B cell (primary cell): ENCODE results near the gene STX18. TPM values are rescaled to one million over a fixed set of nuclear protein-coding genes. Genes with fewer than 3 reads are reported as not detected.

Experiments used
- ATAC-seq: fragments of 200-7000 bp; cut with Tn5 transposase; one replicate; pipeline ENCODE4 v1.10.0; 2021; ENCODE audit warnings: low read depth, mild to moderate bottlenecking, moderate number of reproducible peaks, moderate library complexity
- CTCF ChIA-PET: fragments of 350-600 bp; sonication (Branson Sonifier 250); formaldehyde crosslinking; loops from one replicate; lab custom pipeline; 2021; ENCODE audit warnings: antibody characterized with exemption, inconsistent platforms; lab: Charles Lee
- POLR2A ChIA-PET: fragments of 350-600 bp; sonication (Branson Sonifier 250); formaldehyde crosslinking; loops from one replicate; lab custom pipeline; 2021; ENCODE audit warnings: antibody characterized with exemption; lab: Charles Lee
- DNase-seq: peaks from one replicate; pipeline ENCODE4 v3.0.0; 2013
- H2AFZ ChIP-seq: 2 replicates; pipeline ENCODE4 v1.6.1; 2012; ENCODE audit warnings: mild to moderate bottlenecking, low read depth, low read length; ENCODE audit not compliant: insufficient read depth, poor library complexity, severe bottlenecking
- H3K27ac ChIP-seq, 2 donors: 1 replicate in 1 of 2; 2 replicates in 1 of 2; pipeline ENCODE4 v1.5.1; 2012 to 2013; ENCODE audit warnings: low read length in 2 of 2, mild to moderate bottlenecking in 2 of 2, moderate library complexity in 1 of 2
- H3K27me3 ChIP-seq, 4 experiments: fragments of 200-600 bp in 1 of 4; sonication (generic) in 1 of 4; replicated peaks in 1 of 4; 1 replicate in 2 of 4; 2 replicates in 2 of 4; pipeline versions ENCODE4 v1.6.1 to v1.7.0; 2013 to 2016; ENCODE audit warnings: low read length in 3 of 4, mild to moderate bottlenecking in 2 of 4, mixed read lengths in 1 of 4, moderate library complexity in 1 of 4; ENCODE audit not compliant: insufficient read depth in 4 of 4, control insufficient read depth in 3 of 4; ENCODE audit errors: control extremely low read depth in 1 of 4
- H3K36me3 ChIP-seq, 2 experiments: replicated peaks in 1 of 2; 1 replicate in 1 of 2; 2 replicates in 1 of 2; pipeline versions ENCODE4 v1.6.1 to v1.7.1; 2013; ENCODE audit warnings: low read length in 1 of 2; ENCODE audit not compliant: insufficient read depth in 2 of 2, control insufficient read depth in 1 of 2; ENCODE audit errors: control extremely low read depth in 1 of 2, extremely low read depth in 1 of 2
- H3K4me1 ChIP-seq, 2 donors: fragments of 200-600 bp in 1 of 2; sonication (generic) in 1 of 2; 1 replicate in 1 of 2; 2 replicates in 1 of 2; pipeline versions ENCODE4 v1.5.1 to v1.6.1; 2013 to 2017; ENCODE audit warnings: low read length in 2 of 2; ENCODE audit not compliant: control insufficient read depth in 2 of 2, insufficient read depth in 2 of 2
- H3K4me2 ChIP-seq: replicated peaks from 2 replicates; pipeline ENCODE3; 2012; ENCODE audit warnings: mild to moderate bottlenecking, low read depth, low read length; ENCODE audit not compliant: poor library complexity, severe bottlenecking
- H3K4me3 ChIP-seq, 5 experiments: fragments of 200-600 bp in 1 of 5; sonication (generic) in 1 of 5; 1 replicate in 3 of 5; 2 replicates in 2 of 5; pipeline versions ENCODE4 v1.5.1 to v1.7.0; 2011 to 2016; ENCODE audit warnings: low read length in 4 of 5, mild to moderate bottlenecking in 4 of 5, low read depth in 2 of 5, control low read depth in 1 of 5, moderate library complexity in 1 of 5; ENCODE audit not compliant: insufficient read depth in 1 of 5; ENCODE audit errors: control extremely low read depth in 1 of 5, extremely low read depth in 1 of 5
- H3K79me2 ChIP-seq: fragments of 200-600 bp; sonication (generic); one replicate; pipeline ENCODE4 v1.6.0; 2016; ENCODE audit warnings: low read length; ENCODE audit not compliant: control insufficient read depth, insufficient read depth
- H3K9ac ChIP-seq: fragments of 200-600 bp; sonication (generic); 2 replicates; pipeline ENCODE4 v1.6.1; 2017; ENCODE audit warnings: mild to moderate bottlenecking, low read length, moderate library complexity
- H3K9me3 ChIP-seq, 3 donors: one replicate each; pipeline versions ENCODE4 v1.6.1 to v1.7.1; 2013; ENCODE audit warnings: low read length in 2 of 3; ENCODE audit not compliant: control insufficient read depth in 2 of 3, insufficient read depth in 1 of 3; ENCODE audit errors: control extremely low read depth in 1 of 3
- H4K20me1 ChIP-seq: 2 replicates; pipeline ENCODE4 v1.6.0; 2012; ENCODE audit warnings: mild to moderate bottlenecking, low read length; ENCODE audit not compliant: insufficient read depth, control insufficient read depth, poor library complexity, severe bottlenecking
- H3K27ac Mint-ChIP-seq: one replicate; pipeline ENCODE4 v1.8.0; 2021; ENCODE audit warnings: mixed read lengths
- H3K27me3 Mint-ChIP-seq: one replicate; pipeline ENCODE4 v1.8.0; 2021; ENCODE audit warnings: mixed read lengths
- H3K4me1 Mint-ChIP-seq: one replicate; pipeline ENCODE4 v1.8.0; 2021; ENCODE audit warnings: mixed read lengths
- H3K4me3 Mint-ChIP-seq: one replicate; pipeline ENCODE4 v1.8.0; 2021; ENCODE audit warnings: mixed read lengths
- H3K9me3 Mint-ChIP-seq: one replicate; pipeline ENCODE4 v1.8.0; 2022; ENCODE audit warnings: mixed read lengths; ENCODE audit not compliant: insufficient read depth
- CTCF ChIP-seq: fragments of 200-600 bp; IDR thresholded peaks from one replicate; pipeline ENCODE4 v1.8.0; 2022; ENCODE audit warnings: antibody characterized with exemption, mild to moderate bottlenecking
- EZH2 ChIP-seq: IDR thresholded peaks from 2 replicates; pipeline ENCODE4 v1.6.1; 2012; ENCODE audit warnings: borderline replicate concordance, low read depth, mild to moderate bottlenecking, moderate library complexity, low read length; ENCODE audit not compliant: insufficient read depth, poor library complexity, severe bottlenecking
- WGBS: methylation state at CpG from one replicate; pipeline ENCODE4 v1.1.5; 2013; ENCODE audit warnings: missing lambda C conversion rate; ENCODE audit not compliant: insufficient coverage; 5-methylcytosine and 5-hydroxymethylcytosine counted together
- intact Hi-C: fragments of 100-400 bp; cut with micrococcal nuclease; formaldehyde crosslinking; loops from one replicate; pipeline ENCODE4 v1.10.0; 2022
- polyA plus RNA-seq: library from polyadenylated mRNA; depleted of rRNA; stranded (reverse); fragments of >200 nt; gene quantifications from 2 replicates; pipeline ENCODE4 v1.2.3, GENCODE V29; 2012
- total RNA-seq, 2 donors: library from RNA; stranded (reverse); fragments of 120-200 nt in 1 of 2; gene quantifications; 1 replicate in 1 of 2; 2 replicates in 1 of 2; pipeline versions ENCODE4 v1.2.3 to v1.2.4, GENCODE V29; 2013 to 2022

Gene STX18
- total and polyA plus RNA-seq, 2 donors (not counting 1 experiment from before 2014, with no cell fraction given), result 20.3 to 33.6 TPM

- DNase-seq, result no peak
- Histone ChIP-seq H3K27me3 (no peaks in the 10 kb centered on the region), H3K27ac (no peak overlapping the region), H3K4me1 (peaks cover 0 to 4% of the 10 kb centered on the region in 2 donors), H3K9me3 (peaks cover 0 to 2% (median 0%) of the 10 kb centered on the region in 3 donors), H3K79me2 (no peaks in the 10 kb centered on the region), H3K4me3 (no peak overlapping the region), H4K20me1 (no peaks in the 10 kb centered on the region), H3K36me3 (peaks cover 3 to 55% of the 10 kb centered on the region in 2 experiments), H2AFZ (no peak overlapping the region), H3K4me2 (no peak overlapping the region), H3K9ac (no peak overlapping the region)
- intact Hi-C loops, result no loop called here
- Mint-ChIP-seq H3K27ac (no peak overlapping the region), H3K4me3 (no peak overlapping the region), H3K4me1 (peaks cover 13% of the 10 kb centered on the region), H3K9me3 (no peaks in the 10 kb centered on the region), H3K27me3 (no peaks in the 10 kb centered on the region)
- no peak for TF ChIP-seq EZH2
- 100% methylated on average over 2 of the region's 8 CpGs for WGBS
- ATAC-seq, result no peak
- ChIA-PET POLR2A (no interaction called here), CTCF (no interaction called here)
Measured at GRCh38 chr4:4456816-4457578, 84.9 kb downstream of the STX18 start.

GRCh38 chr4:4456351-4456750 is 85.5 kb downstream of the STX18 start:
- H3K4me1 ChIP-seq, result peaks cover 0 to 4% of the 10 kb centered on the region in 2 donors
- peaks cover 13% of the 10 kb centered on the region for H3K4me1 Mint-ChIP-seq
- no peak overlapping the region for H3K27ac Mint-ChIP-seq
- no peaks in the 10 kb centered on the region for H3K27me3 ChIP-seq
- H3K4me3 ChIP-seq, result no peak overlapping the region
- no peaks in the 10 kb centered on the region for H4K20me1 ChIP-seq
- ATAC-seq (no peak), DNase-seq (no peak)
- no peak overlapping the region for H3K4me2 ChIP-seq
- intact Hi-C loops, result no loop called here
- H3K9ac ChIP-seq, result no peak overlapping the region
- TF ChIP-seq EZH2 (no peak), CTCF (no peak)
- H3K27ac ChIP-seq, result no peak overlapping the region
- H2AFZ ChIP-seq, result no peak overlapping the region
- WGBS, result 100% methylated on average over 6 of the region's 7 CpGs
- no peak overlapping the region for H3K4me3 Mint-ChIP-seq
- no peaks in the 10 kb centered on the region for H3K27me3 Mint-ChIP-seq
- H3K36me3 ChIP-seq, result peaks cover 3 to 55% of the 10 kb centered on the region in 2 experiments
- CTCF ChIA-PET, result no interaction called here
- POLR2A ChIA-PET, result no interaction called here
- H3K9me3 ChIP-seq, result peaks cover 0 to 2% (median 0%) of the 10 kb centered on the region in 3 donors
- no peaks in the 10 kb centered on the region for H3K9me3 Mint-ChIP-seq
- H3K79me2 ChIP-seq, result no peaks in the 10 kb centered on the region
